Kasumi-1 (cell line): Measurements from ENCODE around the gene CLDN3.

ENCODE experiments used
- DNase-seq, 2 experiments: peaks; one replicate each; lab custom pipeline; 2025; lab: John Stamatoyannopoulos, UW

CLDN3 gene

DNA sequence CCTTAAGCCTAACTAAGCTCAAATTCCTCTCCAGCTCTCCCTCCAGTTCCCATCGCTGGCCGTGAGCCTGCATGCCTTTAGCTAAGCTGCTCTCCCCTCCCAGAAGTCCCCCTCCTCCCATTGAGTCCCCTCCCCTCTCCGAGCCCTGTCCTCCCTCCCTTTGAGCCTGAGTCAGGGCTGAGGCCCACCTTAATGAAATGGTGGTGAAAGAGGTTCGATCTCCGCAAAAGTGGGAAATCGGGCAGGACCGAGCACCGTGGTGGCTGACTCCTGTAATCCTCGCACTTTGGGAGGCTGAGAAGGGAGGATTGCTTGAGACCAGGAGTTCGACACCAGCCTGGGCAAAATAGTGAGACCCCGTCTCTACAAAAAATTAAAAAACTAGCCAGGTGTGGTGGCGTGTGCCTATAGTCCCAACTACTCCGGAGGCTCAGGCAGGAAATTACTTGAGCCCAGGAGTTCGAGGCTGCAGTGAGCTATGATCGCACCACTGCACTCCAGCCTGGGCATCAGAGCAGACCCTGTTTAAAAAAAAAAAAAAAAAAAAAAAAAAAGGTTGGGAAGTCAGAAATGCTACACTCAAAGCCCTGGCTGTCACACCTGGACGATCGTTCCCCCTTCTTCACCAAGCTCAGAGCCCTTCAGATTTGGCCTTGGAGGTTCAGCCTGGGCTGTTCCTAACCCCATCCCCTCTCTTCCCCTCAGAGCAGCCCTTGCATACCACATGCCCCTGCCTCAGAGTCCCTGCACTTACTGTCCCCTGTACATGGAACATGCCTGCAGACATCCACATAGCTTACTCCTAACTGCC, 995 bp upstream of the CLDN3 start:
- no peak for DNase-seq

- no peak for DNase-seq
Observed at GRCh38 chr7:73769481-73770001, 529 bp downstream of the CLDN3 start.

DNA sequence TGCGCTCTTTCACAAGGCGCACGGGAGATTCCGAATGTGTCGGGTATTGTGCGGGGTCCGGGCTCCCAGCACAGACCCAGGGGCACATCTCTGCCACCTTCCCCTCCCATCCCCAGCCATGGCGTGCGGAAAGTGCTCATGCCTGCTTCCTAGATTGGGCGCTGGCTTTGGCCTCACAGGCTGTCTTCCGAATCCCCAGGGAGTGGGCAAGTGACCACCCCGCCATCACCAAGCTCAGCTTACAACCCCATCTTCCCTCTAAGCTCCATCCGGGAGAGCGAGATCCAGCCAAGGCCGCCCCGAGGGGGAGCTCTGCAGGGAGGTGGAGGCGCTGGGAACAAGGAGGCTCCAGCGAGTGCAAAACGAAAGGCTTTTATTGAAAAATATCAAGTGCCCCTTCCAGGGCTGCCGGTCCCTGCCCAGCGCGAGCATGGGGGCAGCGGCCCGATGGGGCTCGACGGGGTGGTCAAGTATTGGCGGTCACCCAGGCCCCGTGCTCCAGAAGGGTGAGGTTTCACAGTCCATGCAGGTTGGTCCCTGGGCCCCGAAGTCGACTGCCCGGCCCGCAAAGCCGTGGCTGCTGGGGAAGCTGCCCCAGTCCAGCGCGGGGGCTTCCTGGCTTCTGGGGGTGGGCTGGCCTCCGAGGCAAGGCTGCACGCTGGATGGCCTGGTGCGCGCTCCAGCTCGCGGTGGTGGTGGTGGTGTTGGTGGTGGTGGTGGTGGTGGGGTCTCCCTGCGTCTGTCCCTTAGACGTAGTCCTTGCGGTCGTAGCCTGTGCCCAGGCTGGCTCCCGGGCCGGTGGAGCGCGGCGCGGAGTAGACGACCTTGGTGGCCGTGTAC, 1.2 kb downstream of the CLDN3 start:
- no peak for DNase-seq

- no peak for DNase-seq
Observed at GRCh38 chr7:73766556-73767229, 3.4 kb downstream of the CLDN3 start.

- DNase-seq: no peak
Observed at GRCh38 chr7:73762659-73762999, 7.4 kb downstream of the CLDN3 start.

DNA sequence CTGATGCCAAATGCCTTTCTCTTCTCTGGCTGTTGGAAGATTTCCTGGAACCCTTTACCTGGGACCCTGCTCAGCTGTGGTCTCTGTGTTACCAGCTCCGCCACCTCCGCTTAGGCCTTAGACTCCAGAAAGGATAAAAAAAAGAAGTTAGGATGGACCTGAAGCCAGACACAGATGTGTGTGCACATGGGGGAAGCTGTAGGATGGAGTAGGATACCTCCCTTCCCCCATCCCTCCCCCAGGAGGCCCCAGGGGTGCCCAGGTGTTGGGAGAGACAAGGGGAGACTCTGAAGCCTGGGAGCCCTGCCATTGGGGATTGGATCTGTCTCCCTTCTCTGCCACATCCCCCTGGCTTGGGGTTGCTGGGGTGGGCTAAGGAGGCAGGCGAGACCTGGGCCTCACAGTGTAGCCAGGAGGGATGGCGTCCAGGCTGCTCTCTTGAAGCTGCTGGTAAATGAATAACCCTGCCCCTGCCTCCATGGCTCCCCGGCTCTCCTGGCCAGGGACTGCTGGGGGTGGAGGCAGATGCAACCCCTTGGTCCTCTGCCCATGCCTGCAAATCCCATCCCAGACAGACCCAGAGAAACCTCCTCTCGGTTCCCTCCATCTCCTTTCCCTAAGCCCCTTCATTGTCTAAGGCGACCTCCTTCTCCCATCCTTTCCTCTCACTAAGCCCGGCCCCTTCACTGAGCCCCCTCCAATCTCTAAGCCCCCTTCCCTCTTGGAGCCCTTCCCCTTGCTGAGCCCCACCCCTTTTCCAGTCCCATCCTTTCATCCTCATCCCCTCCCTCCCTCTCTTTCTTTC, 8.0 kb downstream of the CLDN3 start:
- DNase-seq: no peak

DNA sequence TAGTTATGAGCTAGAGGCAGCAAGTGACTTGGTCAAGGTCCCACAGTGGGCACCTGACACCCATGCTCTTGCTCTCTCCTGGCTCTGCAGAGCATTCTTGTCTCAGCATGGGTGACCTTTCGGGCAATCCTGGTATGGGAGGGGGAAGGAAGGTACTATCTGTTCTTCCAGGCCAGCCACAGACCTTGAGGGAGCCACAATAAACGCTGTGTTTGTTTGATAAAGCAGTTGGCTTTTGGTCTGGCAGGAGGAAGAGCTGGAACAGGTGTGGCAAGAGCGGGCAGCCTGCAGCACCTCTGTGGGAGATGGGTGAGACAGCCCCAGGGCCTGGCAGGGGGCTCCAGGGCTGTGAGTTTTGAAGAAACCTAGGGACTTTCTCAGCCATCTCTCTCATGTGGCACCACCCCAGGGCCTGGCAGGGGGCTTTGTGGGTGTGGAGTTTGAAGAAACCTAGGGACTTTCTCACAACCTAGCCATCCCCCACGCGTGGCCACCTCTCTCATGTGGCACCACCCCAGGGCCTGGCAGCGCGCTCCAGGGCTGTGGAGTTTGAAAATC, 11.4 kb downstream of the CLDN3 start:
- no peak for DNase-seq

DNA sequence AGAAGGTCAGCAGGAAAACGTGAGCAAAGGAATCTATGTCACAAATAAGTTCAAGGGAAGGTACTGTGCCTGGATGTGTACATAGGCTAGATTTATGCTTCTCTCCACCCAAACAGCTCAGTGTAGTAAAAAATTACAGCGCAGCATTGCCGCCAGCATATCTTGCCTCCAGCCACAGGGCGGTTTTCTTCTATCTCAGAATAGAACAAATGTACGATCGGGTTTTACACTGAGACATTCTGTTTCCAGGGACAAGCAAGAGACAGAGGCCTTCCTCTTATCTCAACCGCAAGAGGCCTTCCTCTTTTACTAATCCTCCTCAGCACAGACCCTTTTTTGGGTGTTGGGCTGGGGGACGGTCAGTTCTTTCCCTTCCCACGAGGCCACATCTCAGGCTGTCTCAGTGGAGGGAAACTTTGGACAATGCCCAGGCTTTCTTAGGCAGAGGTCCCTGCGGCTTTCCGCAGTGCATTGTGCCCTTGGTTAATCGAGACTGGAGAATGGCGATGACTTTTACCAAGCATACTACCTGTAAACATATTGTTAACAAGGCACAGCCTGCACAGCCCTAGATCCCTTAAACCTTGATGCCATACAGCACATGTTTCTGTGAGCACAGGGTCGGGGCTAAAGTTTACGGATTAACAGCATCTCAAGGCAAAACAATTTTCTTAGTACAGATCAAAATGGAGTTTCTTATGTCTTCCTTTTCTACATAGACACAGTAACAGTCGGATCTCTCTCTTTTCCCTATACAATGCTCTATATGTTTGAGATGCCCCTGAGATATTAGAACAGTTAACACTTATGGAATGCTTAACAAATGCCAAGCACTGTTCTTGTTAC, 19.9 kb downstream of the CLDN3 start:
- DNase-seq: peak; percentile 89 to 91

DNA sequence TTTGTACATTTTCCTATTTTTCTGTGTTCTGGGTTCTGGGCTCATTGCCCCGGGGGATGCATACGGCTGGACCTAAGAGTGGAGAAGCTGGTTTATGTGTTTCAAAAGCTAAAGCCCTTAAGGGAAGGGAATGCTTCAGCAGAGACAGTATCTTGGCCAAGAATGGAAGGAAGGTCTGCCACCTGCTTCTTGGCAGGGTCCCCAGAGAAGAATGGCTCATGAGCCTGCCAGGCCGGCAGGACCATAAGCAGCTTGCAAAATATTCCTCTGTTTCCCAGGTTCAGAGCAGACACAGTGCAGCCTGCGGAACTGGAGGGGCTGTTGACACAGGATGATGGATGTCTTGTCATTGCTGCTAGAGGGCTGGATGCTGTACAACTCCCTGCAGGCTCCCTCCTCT, 23.7 kb downstream of the CLDN3 start:
- no peak for DNase-seq

- DNase-seq: no peak
Observed at GRCh38 chr7:73742753-73743641, 27.1 kb downstream of the CLDN3 start.

- DNase-seq: no peak
Observed at GRCh38 chr7:73742338-73742752, 27.7 kb downstream of the CLDN3 start.

DNA sequence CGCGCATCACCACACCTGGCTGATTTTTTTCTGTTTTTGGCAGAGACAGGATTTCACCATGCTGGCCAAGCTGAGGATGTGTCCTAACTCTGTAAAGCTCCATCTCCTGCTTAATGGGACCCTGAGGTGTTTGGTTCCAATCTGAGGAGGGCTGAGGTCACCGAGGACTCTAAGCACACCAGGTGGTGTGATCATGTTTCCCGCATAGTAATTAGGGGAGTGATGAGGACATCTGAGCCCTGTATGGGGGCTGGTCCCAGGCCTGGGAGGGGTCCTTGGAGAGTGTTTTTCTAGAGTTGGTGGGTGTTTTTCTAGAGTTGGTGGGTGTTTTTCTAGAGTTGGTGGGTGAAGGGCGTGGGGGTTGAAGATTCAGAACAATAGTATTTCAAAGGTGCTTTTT, 28.5 kb downstream of the CLDN3 start:
- DNase-seq: no peak

DNA sequence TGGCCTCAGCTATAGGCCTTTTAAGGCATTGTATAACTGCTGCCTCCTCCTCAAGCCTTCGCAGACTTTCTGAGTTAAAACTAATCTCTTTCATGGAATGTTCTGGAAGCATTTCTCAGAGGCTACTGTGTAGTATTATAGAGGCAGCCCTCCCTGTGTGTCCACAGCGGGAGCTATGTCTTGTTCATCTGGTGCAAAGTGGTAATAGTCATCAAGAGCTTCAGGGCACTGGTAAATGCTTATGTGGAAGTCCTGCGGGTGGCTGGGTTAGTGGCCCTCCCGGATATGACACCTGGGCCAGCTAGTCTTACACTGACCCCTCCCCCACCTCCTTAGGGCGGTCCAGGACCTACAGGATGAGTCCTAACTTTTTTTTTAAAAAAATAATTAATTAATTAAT, 29.3 kb downstream of the CLDN3 start:
- DNase-seq: no peak

DNA sequence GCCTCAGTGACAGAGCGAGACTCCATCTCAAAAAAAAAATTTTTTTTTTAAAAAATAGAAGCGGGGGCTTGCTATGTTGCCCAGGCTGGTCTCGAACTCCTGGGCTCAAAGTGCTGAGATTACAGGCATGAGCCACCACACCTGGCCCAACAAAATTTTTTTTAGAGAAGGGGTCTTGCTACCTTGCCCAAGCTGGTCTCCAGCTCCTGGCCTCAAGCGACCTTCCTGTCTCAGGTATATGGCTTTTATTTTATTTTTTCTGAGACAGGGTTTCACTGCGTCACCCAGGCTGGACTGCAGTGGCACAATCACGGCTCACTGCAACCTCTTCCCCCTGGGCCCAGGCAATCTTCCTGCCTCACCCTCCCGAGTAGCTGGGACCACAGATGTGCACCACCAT, 29.9 kb downstream of the CLDN3 start:
- DNase-seq: no peak

GRCh38 chr7:73739387-73739767, 30.7 kb downstream of the CLDN3 start:
- DNase-seq: no peak

DNA sequence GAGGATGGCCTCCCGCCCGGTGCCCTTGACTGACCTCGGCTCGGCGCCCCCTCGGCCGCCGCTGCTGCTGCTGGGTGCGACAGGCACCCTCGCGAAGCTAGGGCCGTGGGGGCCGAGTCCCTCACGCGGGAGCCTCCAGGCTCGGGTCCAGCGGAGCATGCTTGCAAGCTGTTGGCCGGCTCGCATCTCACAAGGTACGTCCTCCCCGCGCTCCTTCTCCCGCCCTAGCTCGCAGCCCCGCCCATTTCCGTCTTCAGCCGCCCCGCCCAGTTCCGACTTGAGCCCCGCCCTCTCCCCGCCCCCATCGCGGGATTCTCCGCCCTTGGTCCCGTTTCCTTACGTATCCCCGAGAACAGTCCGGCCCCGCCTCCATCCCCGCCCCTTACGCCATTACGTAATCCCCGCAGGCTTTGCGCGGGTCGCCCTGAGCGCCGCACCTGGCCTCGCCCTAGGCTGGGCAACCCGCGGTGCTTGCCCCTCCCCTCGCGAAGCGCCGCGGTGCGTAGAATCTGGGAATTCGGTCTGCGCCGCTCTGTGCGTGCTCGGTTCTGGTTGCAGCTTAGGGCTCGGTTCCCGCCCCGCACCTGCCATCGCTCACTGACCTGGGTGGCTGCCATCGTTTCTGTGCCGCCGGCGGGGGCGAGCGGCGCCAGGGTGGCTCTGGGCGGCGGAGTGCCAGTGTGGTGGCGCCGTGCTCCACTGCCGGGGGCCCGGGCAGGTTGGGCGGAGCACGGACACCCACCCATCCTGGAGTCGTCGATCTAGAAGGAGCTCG, 31.3 kb downstream of the CLDN3 start, which contains the start of gene ABHD11:
ABHD11 (minus strand) TSS at position 191 of the 775 bp plus-strand sequence; CDS start at position 159, 32 bp downstream.
- DNase-seq: peak; percentile 87 to 90

GRCh38 chr7:73738220-73738611, 31.9 kb downstream of the CLDN3 start:
- peak; percentile 36 to 40 for DNase-seq

GRCh38 chr7:73737491-73738219, 32.4 kb downstream of the CLDN3 start:
- no peak for DNase-seq
